WERI-Rb-1 (cell line): ENCODE results near the gene RIN2.

ENCODE experiments used
- DNase-seq: peaks from one replicate; pipeline ENCODE4 v3.0.0-alpha.2; 2020
- H3K27ac ChIP-seq: fragments of 250-450 bp; sonication (Bioruptor Pico); 2 replicates; pipeline ENCODE4 v1.5.1; 2020; ENCODE audit warnings: mild to moderate bottlenecking, moderate library complexity
- H3K27me3 ChIP-seq: fragments of 250-450 bp; sonication (Bioruptor Pico); 2 replicates; pipeline ENCODE4 v1.5.1; 2021; ENCODE audit warnings: mild to moderate bottlenecking, low read depth, moderate library complexity; ENCODE audit not compliant: insufficient read depth, severe bottlenecking
- H3K36me3 ChIP-seq: fragments of 250-450 bp; sonication (Bioruptor Pico); 2 replicates; pipeline ENCODE4 v1.5.1; 2020; ENCODE audit warnings: mild to moderate bottlenecking, moderate library complexity
- H3K4me3 ChIP-seq: 2 replicates; pipeline ENCODE4 v1.5.1; 2011; ENCODE audit warnings: low read depth, mild to moderate bottlenecking, control low read depth, low read length
- H3K9me3 ChIP-seq: fragments of 250-450 bp; sonication (Bioruptor Pico); 2 replicates; pipeline ENCODE4 v1.5.1; 2021; ENCODE audit warnings: mild to moderate bottlenecking, moderate library complexity; ENCODE audit not compliant: severe bottlenecking
- CTCF ChIP-seq: IDR thresholded peaks from 2 replicates; pipeline ENCODE4 v1.5.1; 2011; ENCODE audit warnings: low read depth, mild to moderate bottlenecking, control low read depth, inconsistent platforms, low read length

RIN2 gene

GRCh38 chr20:19723813-19724430 lies 34.1 kb upstream of the RIN2 start:
- H3K27ac ChIP-seq, result no peak overlapping the region
- no peaks in the 10 kb centered on the region for H3K36me3 ChIP-seq
- no peak overlapping the region for H3K4me3 ChIP-seq
- no peaks in the 10 kb centered on the region for H3K27me3 ChIP-seq
- DNase-seq, result no peak
- H3K9me3 ChIP-seq, result no peaks in the 10 kb centered on the region
- TF ChIP-seq CTCF, result no peak

- no peak for TF ChIP-seq CTCF
- Histone ChIP-seq H3K36me3 (no peaks in the 10 kb centered on the region), H3K4me3 (no peak overlapping the region), H3K27ac (no peak overlapping the region), H3K9me3 (no peaks in the 10 kb centered on the region), H3K27me3 (no peaks in the 10 kb centered on the region)
- no peak for DNase-seq
Observed at GRCh38 chr20:19725373-19725772, 32.7 kb upstream of the RIN2 start.

- H3K27ac ChIP-seq, result no peak overlapping the region
Observed at GRCh38 chr20:19725814-19726525, 32.1 kb upstream of the RIN2 start.

GRCh38 chr20:19727251-19727847 lies 30.7 kb upstream of the RIN2 start:
- Histone ChIP-seq H3K27me3 (no peaks in the 10 kb centered on the region), H3K27ac (no peak overlapping the region), H3K9me3 (no peaks in the 10 kb centered on the region), H3K4me3 (no peak overlapping the region), H3K36me3 (no peaks in the 10 kb centered on the region)
- no peak for TF ChIP-seq CTCF
- DNase-seq, result no peak

More at GRCh38 chr20:19725814-19726525, 32.1 kb upstream of the RIN2 start:
- Histone ChIP-seq H3K9me3 (no peaks in the 10 kb centered on the region), H3K4me3 (no peak overlapping the region), H3K27me3 (no peaks in the 10 kb centered on the region), H3K36me3 (no peaks in the 10 kb centered on the region)
- no peak for TF ChIP-seq CTCF
- no peak for DNase-seq

GRCh38 chr20:19729672-19730071 lies 28.4 kb upstream of the RIN2 start:
- Histone ChIP-seq H3K36me3 (no peaks in the 10 kb centered on the region), H3K27ac (no peak overlapping the region), H3K4me3 (no peak overlapping the region), H3K9me3 (no peaks in the 10 kb centered on the region), H3K27me3 (no peaks in the 10 kb centered on the region)
- no peak for DNase-seq
- TF ChIP-seq CTCF, result no peak
